Ishikawa (cell line): ENCODE results near the gene SLC25A12.

Experiments
- EGR1 ChIP-seq: IDR thresholded peaks from 2 replicates; pipeline ENCODE4 v1.6.1; 2012
- EP300 ChIP-seq: IDR thresholded peaks from 2 replicates; pipeline ENCODE4 v1.6.1; 2012; ENCODE audit warnings: borderline replicate concordance
- MAX ChIP-seq: IDR thresholded peaks from 2 replicates; pipeline ENCODE4 v1.6.1; 2012
- NFIC ChIP-seq: IDR thresholded peaks from 2 replicates; pipeline ENCODE4 v1.6.1; 2012
- REST ChIP-seq: IDR thresholded peaks from 2 replicates; pipeline ENCODE4 v1.6.1; 2012; ENCODE audit warnings: low read depth, mild to moderate bottlenecking
- USF1 ChIP-seq: IDR thresholded peaks from 2 replicates; pipeline ENCODE4 v1.6.1; 2012
- ZBTB7A ChIP-seq: IDR thresholded peaks from 2 replicates; pipeline ENCODE4 v1.6.1; 2012; ENCODE audit warnings: low read depth

DNA sequence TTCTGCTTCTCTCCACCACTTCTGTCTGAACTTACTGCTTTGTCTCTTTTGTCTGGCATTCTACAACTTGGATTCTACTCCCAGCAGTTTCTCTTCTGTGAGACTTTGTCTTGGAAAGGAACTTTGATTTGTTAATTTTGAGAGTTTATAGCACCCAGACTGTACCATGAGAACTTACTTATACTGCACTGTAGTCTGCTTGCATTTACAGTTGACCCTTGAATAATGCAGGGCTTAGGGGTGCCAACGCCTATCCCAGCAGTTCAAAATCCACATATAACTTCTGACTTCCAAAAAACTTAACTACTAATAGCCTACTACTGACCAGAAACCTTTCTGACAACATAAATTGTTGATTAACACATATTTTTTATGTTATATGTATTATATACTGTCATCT, 151.3 kb downstream of the SLC25A12 start:
- no peak for TF ChIP-seq REST
- TF ChIP-seq USF1 = no peak
- no peak for TF ChIP-seq ZBTB7A
- TF ChIP-seq MAX = no peak
- TF ChIP-seq EP300 = no peak
- no peak for TF ChIP-seq NFIC
- TF ChIP-seq EGR1 = no peak
